Measurements from ENCODE around the gene INPP5A.

GRCh38 chr10:132814469-132814856 is 276.9 kb downstream of the INPP5A start:
- no peak for TF ChIP-seq POLR2AphosphoS5 (IDR thresholded peaks at IDR 0.05)
- TF ChIP-seq CTCF (IDR thresholded peaks at IDR 0.05): no peak
